Mesenchymal stem cell (in vitro differentiated cells and primary cell): Measurements from ENCODE around the gene CMTM3.
"Not testable (repeated sequence)": the region's sequence is repeated elsewhere in the genome, so short reads cannot be mapped to it uniquely, and the experiment has no call there.

ENCODE experiments used
- DNase-seq: peaks from one replicate; pipeline ENCODE4 v3.0.0-alpha.2; 2013
- H2AFZ ChIP-seq: one replicate; pipeline ENCODE4 v1.6.1; 2013; ENCODE audit warnings: low read depth, mild to moderate bottlenecking, control low read depth, inconsistent platforms, low read length, moderate library complexity
- H2AK5ac ChIP-seq: 2 replicates; pipeline ENCODE4 v1.6.1; 2013; ENCODE audit warnings: low read length, moderate library complexity, mild to moderate bottlenecking, inconsistent platforms; ENCODE audit not compliant: severe bottlenecking
- H2BK120ac ChIP-seq: one replicate; pipeline ENCODE4 v1.6.1; 2013; ENCODE audit warnings: low read depth, mild to moderate bottlenecking, inconsistent platforms, low read length, moderate library complexity
- H2BK12ac ChIP-seq, 2 experiments: one replicate each; pipeline ENCODE4 v1.6.1; 2013; ENCODE audit warnings: inconsistent platforms in 2 of 2, low read length in 2 of 2, mild to moderate bottlenecking in 2 of 2, moderate library complexity in 2 of 2, control low read depth in 1 of 2
- H2BK15ac ChIP-seq: one replicate; pipeline ENCODE4 v1.6.1; 2013; ENCODE audit warnings: mild to moderate bottlenecking, low read depth, inconsistent platforms; ENCODE audit not compliant: poor library complexity, severe bottlenecking
- H2BK5ac ChIP-seq: 2 replicates; pipeline ENCODE4 v1.6.1; 2013; ENCODE audit warnings: low read depth, mild to moderate bottlenecking, low read length, control low read depth, inconsistent platforms; ENCODE audit not compliant: poor library complexity, severe bottlenecking
- H3K14ac ChIP-seq, 2 experiments: one replicate each; pipeline ENCODE4 v1.6.1; 2013; ENCODE audit warnings: inconsistent platforms in 2 of 2, low read length in 2 of 2, control low read depth in 1 of 2, mild to moderate bottlenecking in 1 of 2, moderate library complexity in 1 of 2
- H3K18ac ChIP-seq, 2 experiments: one replicate each; pipeline ENCODE4 v1.6.1; 2013; ENCODE audit warnings: inconsistent platforms in 2 of 2, low read length in 2 of 2, control low read depth in 1 of 2, low read depth in 1 of 2, mild to moderate bottlenecking in 1 of 2
- H3K23ac ChIP-seq, 2 experiments: one replicate each; pipeline ENCODE4 v1.6.1; 2013; ENCODE audit warnings: inconsistent platforms in 2 of 2, low read length in 2 of 2, mild to moderate bottlenecking in 2 of 2, moderate library complexity in 2 of 2, control low read depth in 1 of 2
- H3K27ac ChIP-seq: 2 replicates; pipeline ENCODE4 v1.5.1; 2013; ENCODE audit warnings: mild to moderate bottlenecking, moderate library complexity, low read length, control low read depth, inconsistent platforms; ENCODE audit not compliant: poor library complexity, severe bottlenecking
- H3K27me3 ChIP-seq, 2 experiments: 2 replicates each; pipeline versions ENCODE4 v1.6.1 to v1.7.0; 2013; ENCODE audit warnings: low read length in 2 of 2, mild to moderate bottlenecking in 2 of 2, moderate library complexity in 2 of 2, control low read depth in 1 of 2, inconsistent platforms in 1 of 2; ENCODE audit not compliant: control insufficient read depth in 1 of 2, insufficient read depth in 1 of 2
- H3K36me3 ChIP-seq, 2 experiments: 2 replicates each; pipeline versions ENCODE4 v1.6.1 to v1.7.0; 2013; ENCODE audit warnings: low read length in 2 of 2, control low read depth in 1 of 2, inconsistent platforms in 1 of 2, low read depth in 1 of 2, mild to moderate bottlenecking in 1 of 2; ENCODE audit not compliant: insufficient read depth in 2 of 2, control insufficient read depth in 1 of 2
- H3K4ac ChIP-seq, 2 experiments: one replicate each; pipeline ENCODE4 v1.6.1; 2013; ENCODE audit warnings: inconsistent platforms in 2 of 2, low read length in 2 of 2, mild to moderate bottlenecking in 2 of 2, moderate library complexity in 2 of 2, control low read depth in 1 of 2, low read depth in 1 of 2
- H3K4me1 ChIP-seq: 2 replicates; pipeline ENCODE4 v1.6.1; 2013; ENCODE audit warnings: low read depth, low read length, control low read depth; ENCODE audit not compliant: control insufficient read depth, insufficient read depth
- H3K4me2 ChIP-seq: 2 replicates; pipeline ENCODE4 v1.6.1; 2013; ENCODE audit warnings: low read length, mild to moderate bottlenecking, inconsistent platforms; ENCODE audit not compliant: poor library complexity, severe bottlenecking
- H3K4me3 ChIP-seq, 2 experiments: 2 replicates each; pipeline versions ENCODE4 v1.5.1 to v1.7.0; 2013; ENCODE audit warnings: low read length in 2 of 2, mild to moderate bottlenecking in 2 of 2, control low read depth in 1 of 2, low read depth in 1 of 2; ENCODE audit not compliant: insufficient read depth in 1 of 2
- H3K79me1 ChIP-seq: replicated peaks from 2 replicates; pipeline ENCODE4 v1.6.1; 2013; ENCODE audit warnings: mild to moderate bottlenecking, control low read depth, low read length, inconsistent platforms; ENCODE audit not compliant: poor library complexity, severe bottlenecking
- H3K9ac ChIP-seq: 2 replicates; pipeline ENCODE4 v1.7.0; 2013; ENCODE audit warnings: mild to moderate bottlenecking, low read length, moderate library complexity
- H3K9me3 ChIP-seq: 2 replicates; pipeline ENCODE4 v1.7.0; 2013; ENCODE audit warnings: mild to moderate bottlenecking, low read length; ENCODE audit not compliant: control insufficient read depth
- H4K8ac ChIP-seq: one replicate; pipeline ENCODE4 v1.6.1; 2013; ENCODE audit warnings: inconsistent platforms, mild to moderate bottlenecking, low read length, moderate library complexity
- H4K91ac ChIP-seq: one replicate; pipeline ENCODE4 v1.6.1; 2013; ENCODE audit warnings: mild to moderate bottlenecking, low read length, inconsistent platforms
- WGBS: methylation state at CpG from one replicate; pipeline ENCODE4 v1.1.7; 2013; ENCODE audit warnings: mixed read lengths; 5-methylcytosine and 5-hydroxymethylcytosine counted together

Gene CMTM3

DNA sequence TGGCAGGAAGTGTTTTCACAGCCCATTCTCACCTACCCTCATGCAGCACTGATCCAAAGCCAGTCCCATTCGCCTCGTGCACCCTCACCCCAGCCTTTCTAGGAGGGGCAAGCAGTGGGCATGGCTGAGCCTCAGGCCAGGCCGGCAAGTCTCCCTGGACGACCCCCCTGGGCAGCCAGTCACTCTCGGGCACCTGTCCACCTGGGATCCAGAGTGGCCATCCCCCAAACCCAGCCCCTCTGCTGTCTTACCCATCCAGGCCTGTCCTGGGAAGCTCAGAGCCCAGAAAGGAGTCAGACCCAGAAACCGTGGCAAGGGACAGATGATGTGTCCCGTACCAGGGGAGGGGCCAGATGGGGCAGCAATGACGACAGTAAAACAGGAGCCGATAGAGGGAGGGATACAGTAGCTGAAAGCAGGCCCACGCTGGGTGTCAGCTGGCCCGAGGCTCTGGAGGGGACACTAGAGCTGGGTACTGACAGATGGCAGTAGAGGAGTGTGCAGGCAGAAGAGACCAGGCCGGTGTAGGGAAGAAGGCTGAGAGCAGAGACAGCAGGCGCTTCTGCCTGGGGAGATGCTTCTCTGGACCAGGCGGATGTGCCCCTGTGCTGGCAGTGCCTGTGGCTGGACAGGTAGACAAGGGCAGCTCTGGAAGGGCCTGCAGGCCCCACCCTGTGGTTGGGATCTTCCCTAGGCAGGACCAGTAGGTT is 5.8 kb downstream of the CMTM3 start:
- Histone ChIP-seq H3K9me3 (no peaks in the 10 kb centered on the region), H3K18ac (no peak overlapping the region), H3K4me2 (no peak overlapping the region), H3K9ac (no peak overlapping the region), H3K36me3 (peaks cover 66 to 73% of the 10 kb centered on the region in 2 experiments), H3K79me1 (peaks cover 12% of the 10 kb centered on the region), H4K8ac (no peak overlapping the region), H2BK15ac (no peak overlapping the region), H3K4me1 (peaks cover 49% of the 10 kb centered on the region), H3K4ac (no peak overlapping the region), H2BK5ac (no peak overlapping the region), H2AFZ (no peak overlapping the region), H2BK12ac (no peak overlapping the region), H3K4me3 (no peak overlapping the region), H3K23ac (no peak overlapping the region), H3K14ac (no peak overlapping the region), H3K27ac (peak overlapping the region; percentile 13), H3K27me3 (no peaks in the 10 kb centered on the region), H2BK120ac (no peak overlapping the region), H4K91ac (peak overlapping the region; percentile 6), H2AK5ac (peak overlapping the region; percentile 15)
- DNase-seq, result no peak
- 94% methylated on average over 14 of the region's 14 CpGs for WGBS

DNA sequence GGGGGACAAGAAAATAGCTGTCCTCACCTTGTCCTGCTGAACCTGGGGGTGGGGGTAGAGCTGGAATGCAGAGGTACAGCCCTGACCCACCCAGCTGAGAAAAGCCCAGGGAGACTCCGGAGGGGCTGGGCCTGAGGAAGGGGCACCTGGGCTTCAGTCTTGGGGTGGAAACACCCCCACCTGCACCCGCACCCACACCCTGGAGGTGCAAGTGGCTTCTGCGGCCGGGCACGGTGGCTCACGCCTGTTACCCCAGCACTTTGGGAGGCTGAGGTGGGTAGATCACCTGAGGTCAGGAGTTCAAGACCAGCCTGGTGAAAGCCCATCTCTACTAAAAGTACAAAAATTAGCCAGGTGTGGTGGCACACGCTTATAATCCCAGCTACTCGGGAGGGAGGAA is 7.4 kb downstream of the CMTM3 start:
- not testable (repeated sequence) for H3K9me3 ChIP-seq, H3K14ac ChIP-seq, H3K4ac ChIP-seq, H3K27ac ChIP-seq, H2BK15ac ChIP-seq, DNase-seq, H2AK5ac ChIP-seq, H3K23ac ChIP-seq, H3K18ac ChIP-seq, H2BK120ac ChIP-seq, H2AFZ ChIP-seq, H3K9ac ChIP-seq, H3K4me2 ChIP-seq, H4K8ac ChIP-seq, H2BK5ac ChIP-seq, H2BK12ac ChIP-seq, H3K4me3 ChIP-seq, H3K27me3 ChIP-seq, H4K91ac ChIP-seq
- 100% methylated on average over 4 of the region's 8 CpGs for WGBS
- peaks cover 45% of the 10 kb centered on the region for H3K4me1 ChIP-seq
- H3K79me1 ChIP-seq, result peaks cover 12% of the 10 kb centered on the region
- H3K36me3 ChIP-seq, result peaks cover 66 to 67% of the 10 kb centered on the region in 2 experiments

DNA sequence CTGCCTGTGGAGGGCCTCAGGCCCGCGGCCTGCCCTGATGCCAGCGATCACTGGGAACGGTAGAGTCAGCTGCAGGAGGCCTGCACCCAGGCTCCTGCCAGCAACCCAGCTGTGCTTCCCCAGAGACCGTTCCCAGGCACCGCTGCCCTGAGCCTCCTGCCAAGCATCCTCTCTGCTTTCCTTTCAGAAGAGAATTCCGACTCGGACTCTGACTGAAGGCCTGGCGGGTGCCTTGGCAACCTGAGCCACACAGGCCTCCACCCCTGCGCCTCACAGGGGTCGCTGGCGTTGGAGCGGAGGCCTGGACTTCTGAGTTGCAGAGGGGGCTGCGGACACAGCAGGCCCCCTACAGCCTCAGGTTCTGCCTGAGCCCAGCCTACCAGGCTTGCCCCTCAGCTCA is 7.9 kb downstream of the CMTM3 start:
- no peaks in the 10 kb centered on the region for H3K27me3 ChIP-seq
- no peak overlapping the region for H4K91ac ChIP-seq
- no peak overlapping the region for H3K4me3 ChIP-seq
- H2AK5ac ChIP-seq, result no peak overlapping the region
- no peak overlapping the region for H3K4me2 ChIP-seq
- H4K8ac ChIP-seq, result no peak overlapping the region
- H2BK12ac ChIP-seq, result no peak overlapping the region
- H3K4ac ChIP-seq, result no peak overlapping the region
- H3K9ac ChIP-seq, result no peak overlapping the region
- no peak overlapping the region for H3K18ac ChIP-seq
- WGBS, result 95% methylated on average over 14 of the region's 14 CpGs
- H2BK120ac ChIP-seq, result no peak overlapping the region
- peaks cover 12% of the 10 kb centered on the region for H3K79me1 ChIP-seq
- no peak overlapping the region for H2AFZ ChIP-seq
- no peak overlapping the region for H2BK15ac ChIP-seq
- no peak overlapping the region for H2BK5ac ChIP-seq
- H3K27ac ChIP-seq, result no peak overlapping the region
- no peak overlapping the region for H3K14ac ChIP-seq
- peaks cover 42% of the 10 kb centered on the region for H3K4me1 ChIP-seq
- H3K9me3 ChIP-seq, result no peaks in the 10 kb centered on the region
- H3K36me3 ChIP-seq, result peaks cover 63 to 64% of the 10 kb centered on the region in 2 experiments
- DNase-seq, result no peak
- H3K23ac ChIP-seq, result no peak overlapping the region

DNA sequence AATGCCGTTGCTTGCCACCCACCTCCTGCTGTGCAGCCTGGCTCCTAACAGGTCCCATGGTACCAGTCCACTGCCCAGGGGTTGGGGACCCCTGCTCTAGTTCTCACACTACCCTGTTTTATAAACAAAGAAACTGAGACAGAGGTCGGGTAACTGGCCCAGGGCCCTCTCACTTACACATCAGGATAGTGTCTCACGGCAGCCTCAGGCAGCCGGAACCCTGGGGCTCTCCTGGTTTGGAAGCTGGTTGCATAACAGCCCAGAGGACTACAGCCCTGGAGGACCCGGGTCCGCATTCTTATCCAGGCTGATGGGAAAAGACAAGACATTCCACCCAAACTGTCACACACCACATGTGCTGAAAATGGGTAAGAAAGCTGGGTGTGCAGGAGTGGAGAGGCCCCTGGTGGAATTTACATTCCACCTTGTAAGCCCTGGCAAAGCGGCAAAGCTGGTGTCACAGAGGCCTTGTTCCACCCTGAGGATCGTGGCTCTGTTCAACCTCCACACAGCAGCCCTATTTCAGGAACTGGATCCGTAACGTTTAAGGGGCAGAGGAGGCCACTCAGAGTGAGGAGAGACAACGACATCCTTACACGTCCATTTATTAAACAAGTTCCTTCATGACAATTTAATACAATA is 9.8 kb downstream of the CMTM3 start:
- Histone ChIP-seq H4K8ac (no peak overlapping the region), H2BK5ac (no peak overlapping the region), H3K18ac (no peak overlapping the region), H3K27me3 (no peaks in the 10 kb centered on the region), H2BK12ac (no peak overlapping the region), H3K27ac (peak overlapping the region; percentile 13), H2AK5ac (no peak overlapping the region), H3K36me3 (peaks cover 51 to 55% of the 10 kb centered on the region in 2 experiments), H3K23ac (no peak overlapping the region), H2AFZ (no peak overlapping the region), H3K4me3 (no peak overlapping the region), H3K14ac (no peak overlapping the region), H4K91ac (no peak overlapping the region), H2BK15ac (no peak overlapping the region), H3K79me1 (peaks cover 12% of the 10 kb centered on the region), H2BK120ac (no peak overlapping the region), H3K9ac (no peak overlapping the region), H3K4me2 (no peak overlapping the region), H3K4ac (no peak overlapping the region), H3K4me1 (peaks cover 35% of the 10 kb centered on the region), H3K9me3 (no peaks in the 10 kb centered on the region)
- WGBS, result 92% methylated on average over 8 of the region's 12 CpGs
- no peak for DNase-seq
